ENCODE measurements around the gene SBF2. TPM values are rescaled to one million over a fixed set of nuclear protein-coding genes. Genes with fewer than 3 reads are reported as not detected.

SBF2 gene
- 14.6 and 15.5 TPM in 2 replicates for total RNA-seq

GRCh38 chr11:10293423-10294289 is at the start of gene SBF2:
SBF2 (minus strand) TSS chr11:10294219; CDS start chr11:10294069, 150 bp downstream.

GRCh38 chr11:10304495-10305261 is 10.7 kb upstream of the SBF2 start, which contains the start of gene ADM:
ADM (plus strand) TSS chr11:10305073; CDS start chr11:10305701, 628 bp downstream.

Other genes with a start within 250 kb of the SBF2 start
- gene ADM, start 10.9 kb upstream of the SBF2 start, total RNA-seq = 45.5 and 79.9 TPM in 2 replicates
- 5.9 and 8.6 TPM in 2 replicates for gene AMPD3, start 161.0 kb upstream of the SBF2 start, total RNA-seq
- gene RNF141, start 247.0 kb upstream of the SBF2 start, total RNA-seq = 44.7 and 53.4 TPM in 2 replicates

All from airway epithelial cell (primary cell).